Stimulated activated CD4-positive, alpha-beta T cell treated with anti-CD3 and anti-CD28 coated beads, Interleukin-1b, Interleukin-23, amount 100 ng/mL, for 24 hours (primary cell): ENCODE measurements around the gene DSCAML1.

ENCODE experiments used
- DNase-seq, 4 experiments: peaks; one replicate each; pipeline ENCODE4 v3.0.0-alpha.2; 2020; ENCODE audit warnings: low read depth in 4 of 4, low spot score in 1 of 4

Gene DSCAML1

DNA sequence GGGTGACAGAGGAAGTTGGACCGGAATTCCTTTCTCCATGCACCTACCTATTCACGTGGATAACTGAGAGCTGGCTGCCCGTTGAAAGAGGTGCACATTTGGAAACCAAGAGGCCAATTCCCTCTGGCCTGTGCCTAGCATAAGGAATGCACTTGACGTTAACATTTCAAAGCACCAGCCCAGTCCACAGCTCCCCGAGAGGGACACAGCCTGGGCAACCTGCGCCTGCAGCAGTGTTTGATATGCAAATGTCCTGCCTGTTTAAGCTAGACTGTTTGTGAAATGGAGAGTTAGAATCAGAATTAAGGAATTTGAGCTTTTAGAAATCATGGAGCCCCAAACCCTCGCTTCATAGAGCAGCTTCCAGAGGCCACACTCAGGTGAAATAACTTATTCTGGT, 126.1 kb downstream of the DSCAML1 start:
- DNase-seq, result no peak

DNA sequence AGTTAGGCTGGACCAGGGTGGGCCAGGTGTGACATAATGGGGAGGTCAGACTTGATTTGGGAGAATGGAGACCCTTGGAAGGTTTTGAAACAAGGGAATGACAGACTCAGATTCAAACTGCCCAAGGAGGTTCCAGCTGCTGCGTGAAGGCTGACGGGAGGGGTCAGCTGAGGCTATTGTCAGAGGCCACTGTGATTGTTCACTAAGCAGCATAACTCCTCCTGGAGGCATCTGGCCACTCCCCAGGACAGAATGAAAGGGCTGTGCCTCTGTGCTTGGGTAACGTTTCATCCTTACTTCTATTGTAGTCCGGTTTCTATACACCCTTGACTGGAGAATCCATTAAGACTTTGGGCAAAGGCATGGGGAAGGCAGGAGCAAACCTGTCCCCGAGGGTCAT, 126.6 kb downstream of the DSCAML1 start:
- DNase-seq, result no peak

GRCh38 chr11:117669616-117670015, 127.4 kb downstream of the DSCAML1 start:
- no peak for DNase-seq

DNA sequence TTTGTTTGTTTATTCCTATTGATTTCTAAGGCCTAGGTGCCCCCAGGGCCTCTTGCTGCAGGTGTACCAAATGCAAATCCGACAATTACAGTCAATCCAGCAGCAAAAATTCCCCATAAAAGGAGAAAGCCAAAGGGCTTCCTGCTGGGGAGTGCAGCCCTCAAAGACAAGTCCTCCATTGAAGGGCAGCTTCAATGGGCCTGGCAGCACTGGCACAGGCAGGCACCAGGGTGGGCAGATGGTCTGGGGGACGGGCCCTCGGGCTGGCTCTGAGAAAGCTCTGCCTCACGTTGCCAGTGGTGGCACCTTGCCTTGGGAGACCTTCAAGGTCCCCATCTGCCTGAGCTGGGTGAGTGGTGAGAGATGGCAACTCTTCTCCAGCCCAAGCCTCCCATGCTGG, 128.0 kb downstream of the DSCAML1 start:
- no peak for DNase-seq

- no peak for DNase-seq
Measured at GRCh38 chr11:117668321-117668751, 128.7 kb downstream of the DSCAML1 start.

GRCh38 chr11:117664897-117665296, 132.1 kb downstream of the DSCAML1 start:
- no peak for DNase-seq

DNA sequence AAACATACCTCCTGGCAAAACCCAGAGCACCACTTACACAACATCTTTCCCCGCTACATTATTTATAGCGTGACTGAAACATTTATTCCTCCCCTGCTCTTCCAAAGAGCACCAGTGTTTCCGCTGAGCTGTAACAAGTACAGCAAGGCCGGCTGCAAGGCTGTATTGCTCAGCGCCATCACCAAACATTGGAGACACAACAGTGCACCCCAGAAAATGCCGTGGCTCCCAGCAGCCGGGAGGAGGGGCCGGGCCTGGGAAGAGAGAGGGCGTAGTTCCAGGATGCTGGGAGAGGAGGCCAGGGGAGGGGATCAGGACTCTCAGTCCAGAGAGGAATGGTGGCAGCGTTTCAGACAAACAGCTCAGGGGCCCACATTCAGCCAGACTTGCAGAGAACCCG, 133.2 kb downstream of the DSCAML1 start:
- no peak for DNase-seq

DNA sequence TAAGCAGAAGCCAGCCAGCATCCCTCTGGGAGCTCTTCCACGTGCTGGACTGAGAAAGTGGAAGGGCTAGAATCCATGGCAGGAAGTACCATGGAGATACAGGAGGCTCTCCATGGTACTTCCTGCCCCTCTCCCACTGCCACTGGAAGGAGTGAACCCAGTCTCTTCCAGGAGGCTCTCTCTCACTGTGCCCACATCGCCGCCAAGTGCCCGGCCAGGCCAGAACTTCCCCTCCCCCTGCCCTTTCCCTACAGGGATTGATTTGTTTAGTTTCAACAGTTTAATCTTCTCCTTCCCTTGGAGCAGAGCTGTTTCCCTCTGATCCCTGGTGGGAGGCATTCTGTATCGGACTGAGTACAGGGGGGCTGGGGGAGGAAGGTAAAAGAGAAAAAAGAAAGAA, 133.6 kb downstream of the DSCAML1 start:
- DNase-seq, result no peak

- DNase-seq, result no peak
Measured at GRCh38 chr11:117662671-117663269, 134.2 kb downstream of the DSCAML1 start.

DNA sequence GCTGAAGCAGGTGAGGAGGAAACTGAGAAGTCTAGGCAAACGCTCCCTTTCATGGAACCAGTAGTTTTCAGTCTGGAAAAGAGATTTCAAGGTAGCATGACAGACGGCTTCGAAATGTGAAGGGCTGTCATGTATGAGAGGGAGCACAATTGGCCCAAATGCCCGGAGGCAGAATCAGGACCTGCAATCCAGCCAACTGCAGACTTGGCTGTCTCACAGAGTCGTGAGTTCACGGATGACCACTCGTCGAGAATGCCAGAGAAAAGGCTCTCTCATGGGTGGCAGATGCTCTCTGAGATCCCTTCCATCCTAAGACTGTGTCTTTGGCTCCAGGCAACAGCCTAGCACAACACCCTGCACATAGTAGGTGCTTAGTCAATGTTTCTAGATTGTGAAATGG, 134.8 kb downstream of the DSCAML1 start:
- no peak for DNase-seq

GRCh38 chr11:117658809-117659208, 138.2 kb downstream of the DSCAML1 start:
- no peak for DNase-seq

DNA sequence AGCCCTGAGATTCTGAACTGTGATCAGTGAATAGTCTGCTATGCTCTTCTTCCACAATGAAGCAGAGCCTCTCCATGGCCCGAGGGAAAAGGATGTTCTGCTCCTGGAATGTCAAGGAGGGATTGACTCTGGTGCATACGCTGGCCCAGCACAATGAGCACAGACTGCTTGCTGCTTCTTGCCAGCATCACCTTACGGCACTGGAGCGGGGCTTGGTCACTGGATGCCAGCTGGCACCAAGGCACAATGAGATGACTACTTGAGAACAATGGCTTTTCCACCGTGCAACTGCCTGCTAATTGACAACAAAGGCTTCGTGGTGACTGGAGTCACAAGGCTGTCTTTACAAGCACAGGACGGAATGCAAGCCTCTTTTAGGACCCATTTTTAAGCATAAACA, 139.2 kb downstream of the DSCAML1 start:
- DNase-seq, result no peak

DNA sequence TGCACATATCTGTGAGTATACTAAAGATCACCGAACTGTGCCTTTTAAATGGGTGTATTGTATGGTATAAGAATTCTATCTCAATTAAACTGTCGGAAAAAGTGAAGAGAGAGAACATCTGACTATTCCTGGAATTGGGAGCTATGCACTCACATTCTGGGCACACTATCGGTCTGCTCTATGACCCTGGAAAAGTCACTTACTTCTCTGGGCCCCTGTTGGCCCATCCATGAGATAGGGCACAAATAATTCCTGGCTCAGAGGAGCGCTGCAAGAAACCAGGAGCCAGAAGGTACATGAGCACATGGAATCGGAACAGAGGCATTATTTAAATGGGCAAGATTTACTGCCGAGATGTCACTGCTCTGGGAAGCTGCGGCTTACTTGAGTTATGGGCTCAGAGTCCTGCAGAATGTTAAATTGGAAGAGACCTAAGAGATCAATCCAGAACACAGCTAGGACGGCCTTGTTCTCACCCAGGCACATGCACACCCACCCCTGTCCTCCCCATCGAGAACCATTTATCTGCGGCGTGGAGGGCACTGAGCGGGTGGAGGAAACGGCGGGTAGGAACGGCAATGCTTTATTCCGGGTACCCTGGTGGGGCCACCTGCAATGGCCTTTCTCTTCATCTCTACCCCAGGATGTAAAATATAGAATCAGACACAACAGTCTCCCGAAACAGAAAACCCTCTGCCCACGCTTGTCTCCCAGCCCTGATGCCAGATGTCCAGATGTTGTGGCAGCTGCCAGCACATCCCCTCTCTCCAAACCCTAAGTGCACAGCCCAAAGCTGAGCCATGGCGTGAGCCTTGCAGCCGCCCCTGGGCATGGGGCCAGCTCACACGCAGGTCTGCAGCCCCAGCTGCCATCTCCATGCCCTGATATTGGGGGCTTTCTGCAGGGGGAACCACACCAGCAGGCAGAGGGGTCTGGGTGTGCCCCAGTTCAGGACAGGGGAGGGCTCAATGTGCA, 142.4 kb downstream of the DSCAML1 start:
- no peak for DNase-seq

GRCh38 chr11:117652521-117652920, 144.5 kb downstream of the DSCAML1 start:
- no peak for DNase-seq

DNA sequence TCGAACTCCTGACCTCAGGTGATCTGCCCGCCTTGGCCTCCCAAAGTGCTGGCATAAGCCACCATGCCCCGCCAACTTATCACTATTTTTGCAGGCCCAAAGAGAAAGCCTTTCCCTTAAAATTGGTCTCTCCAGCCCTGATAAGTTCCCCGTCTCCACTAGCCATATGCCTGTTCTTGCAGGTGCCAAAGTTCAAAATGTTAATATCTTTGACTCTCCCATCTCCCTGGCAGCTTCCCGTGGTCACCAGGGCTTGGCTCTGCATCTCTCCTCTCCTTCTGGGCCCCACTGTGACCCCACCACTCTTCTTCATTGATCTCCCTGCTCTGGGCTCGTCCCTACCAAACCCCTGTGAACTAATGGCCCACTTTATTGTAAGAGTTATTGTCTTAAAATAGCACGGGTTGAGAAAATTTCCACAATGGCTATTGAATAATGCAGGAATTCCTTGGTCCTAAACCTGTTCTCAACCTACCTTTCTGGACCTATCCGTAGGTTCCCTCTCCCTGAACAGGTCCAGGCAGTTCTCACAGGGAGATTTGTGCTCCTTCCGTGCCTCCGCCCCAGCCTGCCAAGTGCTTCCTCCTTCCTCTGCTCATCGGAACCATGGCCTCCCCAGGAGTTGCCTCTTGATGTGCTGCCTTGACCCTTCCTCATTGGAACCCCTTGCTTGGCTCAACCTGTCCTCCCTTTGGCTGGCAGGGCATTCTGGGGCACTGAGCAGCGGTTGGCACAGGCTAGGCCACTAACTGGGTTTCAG, 147.5 kb downstream of the DSCAML1 start:
- no peak for DNase-seq

DNA sequence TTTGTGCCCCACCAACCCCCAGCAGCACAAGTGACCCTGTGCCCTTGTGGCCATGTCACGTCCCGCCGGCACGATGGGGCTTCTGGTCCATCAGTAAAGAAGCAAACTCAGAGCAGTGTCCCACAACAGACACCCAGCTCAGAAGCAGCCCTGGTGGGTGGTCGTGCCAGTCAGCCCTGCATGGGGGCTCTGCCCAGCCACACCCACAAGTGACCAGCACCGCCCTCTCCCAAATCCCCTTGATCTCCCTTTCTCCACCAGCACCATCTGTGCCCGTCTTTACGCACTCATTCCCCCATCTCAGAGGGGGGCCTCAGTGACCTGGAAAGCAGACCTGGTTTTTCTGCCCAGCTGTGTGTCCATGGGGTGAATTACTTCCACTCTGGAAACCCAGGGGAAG, 149.1 kb downstream of the DSCAML1 start:
- no peak for DNase-seq

DNA sequence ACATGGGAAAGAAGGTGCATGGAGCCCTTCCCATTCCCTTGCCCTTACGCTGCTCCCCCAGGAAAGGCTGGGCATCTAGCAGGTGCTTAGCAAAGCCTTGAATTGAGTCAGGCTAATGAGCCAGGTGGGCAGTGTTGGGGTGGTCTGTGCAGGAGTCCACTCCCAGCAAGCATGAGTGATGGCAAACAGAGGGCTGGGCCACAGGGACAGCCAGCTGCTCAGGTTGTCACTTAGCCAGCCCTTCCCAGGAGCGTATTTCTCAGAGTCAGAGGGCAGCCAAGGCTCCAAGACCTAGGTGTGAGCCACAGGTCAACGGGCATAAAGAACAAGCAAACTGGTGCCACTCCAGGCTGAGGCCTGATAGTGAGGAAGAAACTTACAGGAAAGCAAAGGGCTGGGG, 149.8 kb downstream of the DSCAML1 start:
- no peak for DNase-seq

DNA sequence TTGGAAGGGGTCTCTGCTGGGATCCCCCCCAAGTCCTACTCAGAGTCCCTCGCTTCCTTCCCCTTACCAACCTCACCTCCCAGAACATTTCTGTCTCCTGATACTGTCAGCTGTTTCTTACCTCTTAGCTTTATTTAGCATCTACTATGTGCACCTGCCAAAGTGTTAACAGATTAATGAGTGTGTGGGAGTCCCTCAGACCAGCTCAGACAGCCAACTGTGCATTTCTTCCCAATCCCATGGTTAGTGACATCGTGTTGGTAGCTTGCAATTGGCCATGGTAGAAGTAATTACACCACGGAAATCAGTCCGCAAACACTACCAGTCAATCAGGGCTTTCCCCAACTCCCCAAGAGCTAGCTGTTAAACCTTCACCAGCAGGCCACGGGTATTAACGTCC, 150.6 kb downstream of the DSCAML1 start:
- no peak for DNase-seq

DNA sequence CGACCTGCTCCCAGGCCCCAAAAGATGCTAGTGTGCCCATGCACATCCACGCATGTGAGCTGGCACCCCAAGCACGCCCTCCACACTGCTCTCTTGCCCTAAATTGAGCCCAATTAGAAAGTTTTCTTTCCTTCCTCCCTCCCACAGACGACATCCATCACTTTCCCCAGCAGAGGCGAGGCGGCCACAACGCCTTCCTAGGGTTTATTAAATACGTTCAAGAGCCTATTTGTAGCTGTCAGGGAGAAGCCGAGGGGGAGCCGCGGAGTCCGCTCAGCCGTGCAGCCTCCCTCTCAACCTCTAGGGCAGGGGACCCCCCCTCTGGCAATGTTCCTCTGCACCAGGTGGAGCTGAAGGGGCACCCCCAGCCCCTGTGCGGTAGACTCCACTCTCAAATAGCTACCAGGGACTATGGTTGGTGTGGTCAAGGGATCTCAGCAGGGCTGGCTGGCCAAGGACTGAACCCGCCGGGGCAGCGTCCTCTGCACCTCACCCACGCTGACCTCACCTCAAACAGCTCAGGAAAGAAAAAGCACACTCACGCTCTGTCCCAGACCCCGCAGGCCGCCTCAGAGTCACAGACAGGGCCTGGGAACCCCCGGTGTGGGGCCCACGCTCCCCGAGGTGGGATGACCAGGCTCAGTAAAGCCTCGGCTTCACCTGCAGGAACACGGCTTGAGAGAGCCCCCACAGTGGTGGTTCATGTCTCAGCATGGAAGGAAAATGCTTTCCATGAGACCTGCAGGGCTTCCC, 152.4 kb downstream of the DSCAML1 start:
- DNase-seq, result no peak

DNA sequence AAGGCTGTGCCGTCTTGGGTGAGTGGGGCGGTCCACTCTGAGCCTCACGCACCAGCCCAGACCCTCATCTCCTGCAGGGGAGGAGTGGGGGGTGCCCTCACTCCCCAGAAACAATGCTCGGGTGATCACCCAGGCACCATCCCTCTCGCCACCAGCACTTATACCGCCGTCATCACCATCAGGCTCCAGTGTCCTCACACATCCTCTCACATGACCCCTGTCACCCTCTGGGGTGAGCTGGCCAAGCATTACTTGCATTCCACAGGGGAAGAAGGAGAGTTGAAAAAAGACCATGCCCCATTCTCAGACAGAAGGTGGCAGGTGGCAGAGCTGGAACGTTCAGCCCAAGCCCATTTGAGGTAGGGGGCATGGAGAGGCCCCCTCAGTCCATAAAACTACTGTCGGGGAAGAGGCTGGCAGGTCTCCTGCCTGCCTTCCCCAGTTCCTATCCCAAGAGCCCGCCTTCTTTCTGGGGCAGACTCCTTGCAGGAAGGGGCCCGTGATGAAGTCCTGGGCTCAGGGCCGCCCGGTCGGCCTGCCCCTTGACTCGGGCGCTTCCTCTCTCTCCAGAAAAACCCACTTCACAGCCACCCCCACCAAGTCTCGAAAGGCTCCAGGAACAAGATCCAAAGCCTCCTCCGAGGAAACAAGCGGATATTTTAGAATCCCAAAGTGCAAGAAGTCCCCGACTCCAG, 153.3 kb downstream of the DSCAML1 start:
- no peak for DNase-seq

DNA sequence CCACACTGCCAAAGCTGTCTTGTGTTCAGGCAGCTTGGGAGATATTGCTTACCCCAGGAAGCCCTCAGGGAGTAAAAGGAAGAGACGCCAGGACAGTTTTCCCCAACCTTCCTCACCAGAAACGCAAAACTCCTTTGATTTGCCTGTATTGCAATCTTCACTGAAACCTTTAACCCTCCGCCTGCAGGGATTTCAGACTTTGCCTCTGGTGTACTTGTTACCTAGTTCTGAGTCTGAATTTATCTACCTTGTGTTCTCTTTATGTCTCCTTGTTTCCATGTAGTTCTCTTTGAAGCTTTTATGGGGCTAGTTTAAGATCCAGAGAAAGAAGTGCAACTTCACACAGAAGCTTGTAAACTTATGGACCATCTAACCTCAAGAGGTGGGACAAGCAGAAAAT, 154.2 kb downstream of the DSCAML1 start:
- DNase-seq, result no peak
